ENCODE results near the gene BBS12. TPM values are rescaled to one million over a fixed set of nuclear protein-coding genes. Genes with fewer than 3 reads are reported as not detected.

Gene BBS12
- total and polyA plus RNA-seq, 2 donors from 2014 or later, result 8.3 to 9.9 TPM

- H3K27ac ChIP-seq (ENCODE audit: low read depth in 2 of 2, low read length in 2 of 2), result no peak overlapping the region
- H3K9me3 ChIP-seq (ENCODE audit: control insufficient read depth in 2 of 3, insufficient read depth in 1 of 3, low read length in 3 of 3), result no peaks in the 10 kb centered on the region
- no peaks in the 10 kb centered on the region for H3K4me1 ChIP-seq (ENCODE audit: control insufficient read depth in 2 of 3, insufficient read depth in 2 of 3, low read depth in 1 of 3, low read length in 3 of 3)
- H3K9ac ChIP-seq (ENCODE audit: low read length in 3 of 3), result no peak overlapping the region
- intact Hi-C loops (cut with DNase I), result no loop called here
- no peak for DNase-seq
- TF ChIP-seq CTCF (IDR thresholded peaks at IDR 0.05; ENCODE audit: borderline replicate concordance, extremely low read depth, insufficient read depth), result no peak
- H3K36me3 ChIP-seq (ENCODE audit: control insufficient read depth in 2 of 3, insufficient read depth in 3 of 3, low read length in 3 of 3), result peaks cover 5 to 13% (median 12%) of the 10 kb centered on the region in 3 donors
- H3K27me3 ChIP-seq (ENCODE audit: control insufficient read depth, insufficient read depth, low read length), result no peaks in the 10 kb centered on the region
- no peak overlapping the region for H3K4me3 ChIP-seq (ENCODE audit: low read length in 3 of 3)
- FAIRE-seq, result no peak
Observed at GRCh38 chr4:122744229-122744628, 11.7 kb downstream of the BBS12 start.

DNA sequence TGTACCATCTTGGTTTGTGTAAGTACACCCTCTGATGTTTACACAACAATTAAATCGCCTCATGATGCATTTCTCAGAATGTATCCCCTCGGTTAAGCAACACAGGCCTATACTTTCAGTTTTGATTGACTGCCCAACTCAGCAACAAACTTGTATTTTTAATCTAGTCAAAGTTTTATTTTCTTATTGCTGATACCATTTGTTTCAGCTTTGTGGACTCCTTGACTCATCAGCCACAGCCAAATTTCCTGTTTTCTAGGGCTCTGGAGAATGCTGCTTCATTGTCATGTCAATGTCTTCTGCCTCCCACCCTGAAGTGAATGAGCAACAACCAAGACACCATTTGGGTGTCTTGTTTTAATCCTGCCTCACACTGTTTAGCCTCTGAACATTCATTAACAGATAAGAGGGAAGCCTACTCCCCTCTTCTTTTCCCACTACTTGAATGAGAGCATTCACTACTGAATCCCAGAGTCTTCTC is 14.0 kb downstream of the BBS12 start:
- Histone ChIP-seq H3K9me3 (ENCODE audit: control insufficient read depth in 2 of 3, insufficient read depth in 1 of 3, low read length in 3 of 3) (no peaks in the 10 kb centered on the region), H3K36me3 (ENCODE audit: control insufficient read depth in 2 of 3, insufficient read depth in 3 of 3, low read length in 3 of 3) (peaks cover 5 to 13% (median 12%) of the 10 kb centered on the region in 3 donors), H3K4me3 (ENCODE audit: low read length in 3 of 3) (no peak overlapping the region), H3K27ac (ENCODE audit: low read depth in 2 of 2, low read length in 2 of 2) (no peak overlapping the region), H3K4me1 (ENCODE audit: control insufficient read depth in 2 of 3, insufficient read depth in 2 of 3, low read depth in 1 of 3, low read length in 3 of 3) (no peaks in the 10 kb centered on the region), H3K27me3 (ENCODE audit: control insufficient read depth, insufficient read depth, low read length) (no peaks in the 10 kb centered on the region), H3K9ac (ENCODE audit: low read length in 3 of 3) (no peak overlapping the region)
- DNase-seq, result no peak
- intact Hi-C loops (cut with DNase I), result no loop called here
- FAIRE-seq, result no peak
- no peak for TF ChIP-seq CTCF (IDR thresholded peaks at IDR 0.05; ENCODE audit: borderline replicate concordance, extremely low read depth, insufficient read depth)

DNA sequence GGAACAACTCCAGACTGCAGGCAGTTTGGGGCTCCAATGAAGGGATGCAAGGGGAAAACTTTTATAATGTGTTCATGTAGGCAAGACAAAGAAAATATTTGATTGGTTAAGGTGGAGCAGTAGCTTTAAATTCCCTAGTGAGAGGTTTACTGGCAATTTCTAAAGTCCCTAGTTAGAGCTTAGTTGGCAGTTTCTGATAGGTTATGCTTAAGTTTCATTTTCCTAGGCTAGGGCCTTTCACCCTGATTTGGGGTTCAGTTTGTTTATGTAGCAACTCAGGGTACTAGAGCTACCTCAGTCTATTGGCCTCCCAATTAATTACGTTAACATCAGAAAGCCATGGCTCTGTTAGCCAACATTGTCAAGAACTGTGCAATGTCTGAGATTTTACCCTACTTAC is 14.6 kb downstream of the BBS12 start:
- no peak for TF ChIP-seq CTCF (IDR thresholded peaks at IDR 0.05; ENCODE audit: borderline replicate concordance, extremely low read depth, insufficient read depth)
- Histone ChIP-seq H3K27ac (ENCODE audit: low read depth in 2 of 2, low read length in 2 of 2) (no peak overlapping the region), H3K9ac (ENCODE audit: low read length in 3 of 3) (no peak overlapping the region), H3K4me3 (ENCODE audit: low read length in 3 of 3) (no peak overlapping the region), H3K36me3 (ENCODE audit: control insufficient read depth in 2 of 3, insufficient read depth in 3 of 3, low read length in 3 of 3) (peaks cover 5 to 12% (median 9%) of the 10 kb centered on the region in 3 donors), H3K4me1 (ENCODE audit: control insufficient read depth in 2 of 3, insufficient read depth in 2 of 3, low read depth in 1 of 3, low read length in 3 of 3) (no peaks in the 10 kb centered on the region), H3K27me3 (ENCODE audit: control insufficient read depth, insufficient read depth, low read length) (no peaks in the 10 kb centered on the region), H3K9me3 (ENCODE audit: control insufficient read depth in 2 of 3, insufficient read depth in 1 of 3, low read length in 3 of 3) (no peaks in the 10 kb centered on the region)
- intact Hi-C loops (cut with DNase I), result no loop called here
- FAIRE-seq, result no peak
- DNase-seq, result no peak

DNA sequence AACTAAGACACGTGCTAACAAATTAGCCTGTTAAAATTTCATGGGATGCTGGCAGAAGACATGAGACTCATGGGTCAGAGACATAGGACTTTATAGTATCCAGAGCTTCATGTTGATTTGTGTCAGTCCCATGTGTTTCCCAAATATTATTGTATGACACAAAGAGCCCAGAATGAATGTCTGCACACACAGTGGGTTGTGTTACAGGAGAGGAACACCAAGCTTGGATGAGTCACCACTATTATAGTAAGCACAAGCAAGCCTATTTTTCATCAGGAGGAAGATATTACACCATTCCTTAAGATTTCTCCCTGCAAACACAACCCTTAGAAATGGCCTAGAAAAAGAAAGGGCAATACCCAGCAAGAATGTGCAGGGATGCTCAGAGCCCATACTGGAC is 15.4 kb downstream of the BBS12 start:
- Histone ChIP-seq H3K9ac (ENCODE audit: low read length in 3 of 3) (no peak overlapping the region), H3K4me1 (ENCODE audit: control insufficient read depth in 2 of 3, insufficient read depth in 2 of 3, low read depth in 1 of 3, low read length in 3 of 3) (no peaks in the 10 kb centered on the region), H3K27me3 (ENCODE audit: control insufficient read depth, insufficient read depth, low read length) (no peaks in the 10 kb centered on the region), H3K36me3 (ENCODE audit: control insufficient read depth in 2 of 3, insufficient read depth in 3 of 3, low read length in 3 of 3) (peaks cover 0 to 6% (median 2%) of the 10 kb centered on the region in 3 donors), H3K4me3 (ENCODE audit: low read length in 3 of 3) (no peak overlapping the region), H3K9me3 (ENCODE audit: control insufficient read depth in 2 of 3, insufficient read depth in 1 of 3, low read length in 3 of 3) (no peaks in the 10 kb centered on the region), H3K27ac (ENCODE audit: low read depth in 2 of 2, low read length in 2 of 2) (no peak overlapping the region)
- no peak for DNase-seq
- intact Hi-C loops (cut with DNase I), result no loop called here
- TF ChIP-seq CTCF (IDR thresholded peaks at IDR 0.05; ENCODE audit: borderline replicate concordance, extremely low read depth, insufficient read depth), result no peak
- no peak for FAIRE-seq

Measured in kidney (tissue), 14 donors.